ENCODE results near the gene PLXDC2.

DNA sequence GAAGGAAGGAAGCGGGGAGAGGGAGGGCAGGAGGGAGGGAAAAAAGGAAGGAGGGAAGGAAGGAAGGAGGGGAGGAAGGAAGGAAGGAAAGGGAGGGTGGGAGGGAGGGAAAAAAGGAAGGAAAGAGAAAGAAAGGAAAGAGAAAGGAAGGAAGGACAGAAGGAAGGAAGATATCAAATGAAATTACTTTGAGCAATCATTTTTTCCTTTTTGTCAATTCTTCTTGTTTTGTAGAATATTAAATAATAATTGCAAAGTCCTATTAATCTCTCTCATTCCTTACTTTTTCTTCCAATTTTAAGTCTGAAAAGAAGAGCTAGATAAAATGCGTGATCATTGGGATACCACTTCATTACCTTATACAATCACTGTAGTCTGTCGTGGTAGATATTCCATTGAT lies 117.5 kb downstream of the PLXDC2 start:
- no peak for TF ChIP-seq EZH2 (IDR thresholded peaks at IDR 0.05)
- no peak for TF ChIP-seq SIN3A (IDR thresholded peaks at IDR 0.05; ENCODE audit: low read depth)
- TF ChIP-seq, protein P1, sequence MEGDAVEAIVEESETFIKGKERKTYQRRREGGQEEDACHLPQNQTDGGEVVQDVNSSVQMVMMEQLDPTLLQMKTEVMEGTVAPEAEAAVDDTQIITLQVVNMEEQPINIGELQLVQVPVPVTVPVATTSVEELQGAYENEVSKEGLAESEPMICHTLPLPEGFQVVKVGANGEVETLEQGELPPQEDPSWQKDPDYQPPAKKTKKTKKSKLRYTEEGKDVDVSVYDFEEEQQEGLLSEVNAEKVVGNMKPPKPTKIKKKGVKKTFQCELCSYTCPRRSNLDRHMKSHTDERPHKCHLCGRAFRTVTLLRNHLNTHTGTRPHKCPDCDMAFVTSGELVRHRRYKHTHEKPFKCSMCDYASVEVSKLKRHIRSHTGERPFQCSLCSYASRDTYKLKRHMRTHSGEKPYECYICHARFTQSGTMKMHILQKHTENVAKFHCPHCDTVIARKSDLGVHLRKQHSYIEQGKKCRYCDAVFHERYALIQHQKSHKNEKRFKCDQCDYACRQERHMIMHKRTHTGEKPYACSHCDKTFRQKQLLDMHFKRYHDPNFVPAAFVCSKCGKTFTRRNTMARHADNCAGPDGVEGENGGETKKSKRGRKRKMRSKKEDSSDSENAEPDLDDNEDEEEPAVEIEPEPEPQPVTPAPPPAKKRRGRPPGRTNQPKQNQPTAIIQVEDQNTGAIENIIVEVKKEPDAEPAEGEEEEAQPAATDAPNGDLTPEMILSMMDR (IDR thresholded peaks at IDR 0.05 in 2 of 3, conservative IDR thresholded peaks at IDR 0.05 in 1 of 3; ENCODE audit: borderline replicate concordance in 1 of 3, insufficient read depth in 1 of 3, low read depth in 2 of 3, low read length in 2 of 3) = no peak
- TF ChIP-seq POLR2AphosphoS5 (IDR thresholded peaks at IDR 0.05; ENCODE audit: low read depth, low read length) = no peak
- TF ChIP-seq TCF7L2 (IDR thresholded peaks at IDR 0.05; ENCODE audit: borderline replicate concordance, extremely low read depth, insufficient read depth, insufficient read length) = no peak
- TF ChIP-seq SP1 (IDR thresholded peaks at IDR 0.05; ENCODE audit: low read depth) = no peak
- no peak for TF ChIP-seq JUND (IDR thresholded peaks at IDR 0.05)
- TF ChIP-seq POLR2A (IDR thresholded peaks at IDR 0.05; ENCODE audit: borderline replicate concordance, extremely low read depth, insufficient read depth, insufficient read length) = no peak
- TF ChIP-seq, protein P2, sequence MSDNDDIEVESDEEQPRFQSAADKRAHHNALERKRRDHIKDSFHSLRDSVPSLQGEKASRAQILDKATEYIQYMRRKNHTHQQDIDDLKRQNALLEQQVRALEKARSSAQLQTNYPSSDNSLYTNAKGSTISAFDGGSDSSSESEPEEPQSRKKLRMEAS (IDR thresholded peaks at IDR 0.05) = no peak
- TF ChIP-seq, protein P3, sequence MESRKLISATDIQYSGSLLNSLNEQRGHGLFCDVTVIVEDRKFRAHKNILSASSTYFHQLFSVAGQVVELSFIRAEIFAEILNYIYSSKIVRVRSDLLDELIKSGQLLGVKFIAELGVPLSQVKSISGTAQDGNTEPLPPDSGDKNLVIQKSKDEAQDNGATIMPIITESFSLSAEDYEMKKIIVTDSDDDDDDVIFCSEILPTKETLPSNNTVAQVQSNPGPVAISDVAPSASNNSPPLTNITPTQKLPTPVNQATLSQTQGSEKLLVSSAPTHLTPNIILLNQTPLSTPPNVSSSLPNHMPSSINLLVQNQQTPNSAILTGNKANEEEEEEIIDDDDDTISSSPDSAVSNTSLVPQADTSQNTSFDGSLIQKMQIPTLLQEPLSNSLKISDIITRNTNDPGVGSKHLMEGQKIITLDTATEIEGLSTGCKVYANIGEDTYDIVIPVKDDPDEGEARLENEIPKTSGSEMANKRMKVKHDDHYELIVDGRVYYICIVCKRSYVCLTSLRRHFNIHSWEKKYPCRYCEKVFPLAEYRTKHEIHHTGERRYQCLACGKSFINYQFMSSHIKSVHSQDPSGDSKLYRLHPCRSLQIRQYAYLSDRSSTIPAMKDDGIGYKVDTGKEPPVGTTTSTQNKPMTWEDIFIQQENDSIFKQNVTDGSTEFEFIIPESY (IDR thresholded peaks at IDR 0.05; ENCODE audit: extremely low read depth, insufficient replicate concordance, low read length) = no peak

All from HCT116 (cell line).